H9 (cell line): ENCODE results near the gene SPRED1. TPM values are rescaled to one million over a fixed set of nuclear protein-coding genes. Genes with fewer than 3 reads are reported as not detected.

Experiments used
- DNase-seq: peaks from one replicate; pipeline ENCODE4 v3.0.0-alpha.2; 2017
- H2AFZ ChIP-seq: one replicate; pipeline ENCODE4 v1.6.1; 2013; ENCODE audit warnings: mild to moderate bottlenecking, low read length, control low read depth, moderate library complexity
- H2AK5ac ChIP-seq: 2 replicates; pipeline ENCODE4 v1.6.1; 2013; ENCODE audit warnings: low read length, control low read depth, mixed read lengths; ENCODE audit not compliant: insufficient read length
- H2BK120ac ChIP-seq: one replicate; pipeline ENCODE4 v1.6.1; 2013; ENCODE audit warnings: low read depth, mild to moderate bottlenecking, low read length, control low read depth, inconsistent platforms; ENCODE audit not compliant: poor library complexity, severe bottlenecking
- H2BK12ac ChIP-seq: 2 replicates; pipeline ENCODE4 v1.6.1; 2013; ENCODE audit warnings: low read length, control low read depth, mixed read lengths, low read depth; ENCODE audit not compliant: insufficient read length
- H2BK15ac ChIP-seq: 2 replicates; pipeline ENCODE4 v1.6.1; 2013; ENCODE audit warnings: low read depth, low read length, control low read depth
- H2BK20ac ChIP-seq: one replicate; pipeline ENCODE4 v1.6.1; 2013; ENCODE audit warnings: low read depth, mild to moderate bottlenecking, low read length, control low read depth, inconsistent platforms; ENCODE audit not compliant: poor library complexity, severe bottlenecking
- H2BK5ac ChIP-seq: 2 replicates; pipeline ENCODE4 v1.6.1; 2013; ENCODE audit warnings: low read length, control low read depth, mixed read lengths; ENCODE audit not compliant: insufficient read length
- H3K14ac ChIP-seq: 2 replicates; pipeline ENCODE4 v1.6.1; 2013; ENCODE audit warnings: low read length, control low read depth; ENCODE audit not compliant: insufficient read depth
- H3K18ac ChIP-seq: 2 replicates; pipeline ENCODE4 v1.6.1; 2013; ENCODE audit warnings: low read depth, mild to moderate bottlenecking, mixed read lengths, low read length, control low read depth; ENCODE audit not compliant: insufficient read length
- H3K23ac ChIP-seq: 2 replicates; pipeline ENCODE4 v1.6.1; 2013; ENCODE audit warnings: low read length, control low read depth, mixed read lengths, low read depth; ENCODE audit not compliant: insufficient read length
- H3K23me2 ChIP-seq: 2 replicates; pipeline ENCODE4 v1.6.1; 2013; ENCODE audit warnings: low read depth, mild to moderate bottlenecking, mixed read lengths, low read length, control low read depth; ENCODE audit not compliant: insufficient read length, poor library complexity, severe bottlenecking
- H3K27ac ChIP-seq: 2 replicates; pipeline ENCODE4 v1.5.1; 2013; ENCODE audit warnings: low read length, control low read depth, mixed read lengths, low read depth; ENCODE audit not compliant: insufficient read length
- H3K27me3 ChIP-seq: 2 replicates; pipeline ENCODE4 v1.6.1; 2013; ENCODE audit warnings: low read length, control low read depth, inconsistent platforms; ENCODE audit not compliant: insufficient read depth
- H3K4ac ChIP-seq: 2 replicates; pipeline ENCODE4 v1.6.1; 2013; ENCODE audit warnings: low read depth, mild to moderate bottlenecking, control low read depth, inconsistent platforms, low read length, moderate library complexity
- H3K4me1 ChIP-seq: 2 replicates; pipeline ENCODE4 v1.6.1; 2013; ENCODE audit warnings: low read length, control low read depth, inconsistent platforms; ENCODE audit not compliant: insufficient read depth
- H3K4me2 ChIP-seq: 2 replicates; pipeline ENCODE4 v1.6.1; 2013; ENCODE audit warnings: low read length, control low read depth, mixed read lengths; ENCODE audit not compliant: insufficient read length, insufficient read depth
- H3K56ac ChIP-seq: 2 replicates; pipeline ENCODE4 v1.6.1; 2013; ENCODE audit warnings: low read depth, mild to moderate bottlenecking, mixed read lengths, low read length, control low read depth; ENCODE audit not compliant: insufficient read length
- H3K79me1 ChIP-seq: 2 replicates; pipeline ENCODE4 v1.6.1; 2013; ENCODE audit warnings: low read depth, mild to moderate bottlenecking, moderate library complexity, low read length, control low read depth, inconsistent platforms; ENCODE audit not compliant: insufficient read depth, poor library complexity, severe bottlenecking
- H3K79me2 ChIP-seq: 2 replicates; pipeline ENCODE4 v1.6.1; 2013; ENCODE audit warnings: low read length, control low read depth, inconsistent platforms; ENCODE audit not compliant: insufficient read depth
- H3K9ac ChIP-seq: 2 replicates; pipeline ENCODE4 v1.6.1; 2013; ENCODE audit warnings: low read length, control low read depth, mixed read lengths; ENCODE audit not compliant: insufficient read length; ENCODE audit errors: extremely low read depth
- H3K9me3 ChIP-seq: one replicate; pipeline ENCODE4 v1.6.1; 2013; ENCODE audit warnings: low read depth, low read length, inconsistent platforms; ENCODE audit not compliant: control insufficient read depth
- H3T11ph ChIP-seq: one replicate; pipeline ENCODE4 v1.6.1; 2013; ENCODE audit warnings: mild to moderate bottlenecking, low read length, control low read depth, inconsistent platforms
- H4K20me1 ChIP-seq: one replicate; pipeline ENCODE4 v1.6.1; 2013; ENCODE audit not compliant: control insufficient read depth, insufficient read length, insufficient read depth
- H4K5ac ChIP-seq: 2 replicates; pipeline ENCODE4 v1.6.1; 2013; ENCODE audit warnings: low read depth, mild to moderate bottlenecking, mixed read lengths, low read length, control low read depth; ENCODE audit not compliant: insufficient read length
- H4K8ac ChIP-seq: replicated peaks from 2 replicates; pipeline ENCODE4 v1.6.1; 2013; ENCODE audit warnings: low read length, control low read depth, mixed read lengths, low read depth; ENCODE audit not compliant: insufficient read length
- H4K91ac ChIP-seq: 2 replicates; pipeline ENCODE4 v1.6.1; 2013; ENCODE audit warnings: low read depth, mild to moderate bottlenecking, moderate library complexity, mixed read lengths, low read length, control low read depth; ENCODE audit not compliant: insufficient read length
- H3K27ac Mint-ChIP-seq, 3 experiments: 2 replicates in 2 of 3; 3 replicates in 1 of 3; pipeline ENCODE4 v1.8.0; 2020 to 2021; ENCODE audit warnings: mixed read lengths in 3 of 3, mild to moderate bottlenecking in 1 of 3, moderate library complexity in 1 of 3
- H3K27me3 Mint-ChIP-seq: 2 replicates; pipeline ENCODE4 v1.8.0; 2021; ENCODE audit warnings: low read depth, mild to moderate bottlenecking, moderate library complexity, mixed read lengths
- H3K36me3 Mint-ChIP-seq, 3 experiments: 2 replicates in 2 of 3; 3 replicates in 1 of 3; pipeline ENCODE4 v1.8.0; 2020 to 2021; ENCODE audit warnings: low read depth in 3 of 3, mixed read lengths in 3 of 3; ENCODE audit not compliant: insufficient read depth in 1 of 3
- H3K4me1 Mint-ChIP-seq, 2 experiments: 2 replicates each; pipeline ENCODE4 v1.8.0; 2020; ENCODE audit warnings: mixed read lengths in 2 of 2
- H3K4me3 Mint-ChIP-seq, 2 experiments: 2 replicates in 1 of 2; 3 replicates in 1 of 2; pipeline ENCODE4 v1.8.0; 2020 to 2021; ENCODE audit warnings: mild to moderate bottlenecking in 2 of 2, mixed read lengths in 2 of 2, moderate library complexity in 1 of 2
- H3K9me3 Mint-ChIP-seq, 2 experiments: 2 replicates in 1 of 2; 3 replicates in 1 of 2; pipeline ENCODE4 v1.8.0; 2020; ENCODE audit warnings: mild to moderate bottlenecking in 2 of 2, mixed read lengths in 2 of 2, moderate library complexity in 1 of 2
- WGBS: extraction: QIAGEN DNeasy Blood & Tissue Kit; methylation state at CpG from one replicate; pipeline ENCODE4 v1.1.7; 2013; ENCODE audit warnings: missing lambda C conversion rate, low lambda C conversion rate, mixed read lengths; ENCODE audit not compliant: insufficient read length; ENCODE audit errors: extremely low coverage; 5-methylcytosine and 5-hydroxymethylcytosine counted together
- total RNA-seq: library from RNA; stranded (reverse); gene quantifications from 2 replicates; pipeline ENCODE4 v1.2.1, GENCODE V29; 2021
- TF ChIP-seq, protein P1 (sequence below): fragments of 200-600 bp; sonication (generic); conservative IDR thresholded peaks from 3 replicates; pipeline ENCODE4 v1.8.0; 2021; ENCODE audit warnings: antibody characterized with exemption, mild to moderate bottlenecking

Gene SPRED1
- total RNA-seq, 1 experiment from 2014 or later, result 41.0 TPM

- Histone ChIP-seq H3K56ac (no peak overlapping the region), H3K23me2 (no peaks in the 10 kb centered on the region), H2BK15ac (no peak overlapping the region), H2BK5ac (no peak overlapping the region), H3K79me2 (no peaks in the 10 kb centered on the region; the same call in 1 of the 2 replicates), H3K9ac (no peak overlapping the region), H3K14ac (no peak overlapping the region), H4K20me1 (no peaks in the 10 kb centered on the region), H2AFZ (no peak overlapping the region), H3T11ph (no peak overlapping the region), H4K5ac (no peak overlapping the region), H4K91ac (no peak overlapping the region), H3K27me3 (no peaks in the 10 kb centered on the region), H2BK120ac (no peak overlapping the region), H3K79me1 (no peaks in the 10 kb centered on the region), H3K27ac (no peak overlapping the region), H4K8ac (no peak overlapping the region), H2BK20ac (no peak overlapping the region), H3K4me1 (no peaks in the 10 kb centered on the region; the same call in 1 of the 2 replicates), H3K18ac (no peak overlapping the region), H3K4me2 (no peak overlapping the region), H2AK5ac (no peak overlapping the region), H3K23ac (no peak overlapping the region), H3K9me3 (no peaks in the 10 kb centered on the region), H2BK12ac (no peak overlapping the region), H3K4ac (no peak overlapping the region)
- no peak overlapping the region for H3K4me3 Mint-ChIP-seq
- WGBS, result no CpG with 5 or more reads among the region's 7 CpGs
- no peak for DNase-seq
- no peaks in the 10 kb centered on the region for H3K27me3 Mint-ChIP-seq
- H3K27ac Mint-ChIP-seq, result no peak overlapping the region
- TF ChIP-seq, protein P1, sequence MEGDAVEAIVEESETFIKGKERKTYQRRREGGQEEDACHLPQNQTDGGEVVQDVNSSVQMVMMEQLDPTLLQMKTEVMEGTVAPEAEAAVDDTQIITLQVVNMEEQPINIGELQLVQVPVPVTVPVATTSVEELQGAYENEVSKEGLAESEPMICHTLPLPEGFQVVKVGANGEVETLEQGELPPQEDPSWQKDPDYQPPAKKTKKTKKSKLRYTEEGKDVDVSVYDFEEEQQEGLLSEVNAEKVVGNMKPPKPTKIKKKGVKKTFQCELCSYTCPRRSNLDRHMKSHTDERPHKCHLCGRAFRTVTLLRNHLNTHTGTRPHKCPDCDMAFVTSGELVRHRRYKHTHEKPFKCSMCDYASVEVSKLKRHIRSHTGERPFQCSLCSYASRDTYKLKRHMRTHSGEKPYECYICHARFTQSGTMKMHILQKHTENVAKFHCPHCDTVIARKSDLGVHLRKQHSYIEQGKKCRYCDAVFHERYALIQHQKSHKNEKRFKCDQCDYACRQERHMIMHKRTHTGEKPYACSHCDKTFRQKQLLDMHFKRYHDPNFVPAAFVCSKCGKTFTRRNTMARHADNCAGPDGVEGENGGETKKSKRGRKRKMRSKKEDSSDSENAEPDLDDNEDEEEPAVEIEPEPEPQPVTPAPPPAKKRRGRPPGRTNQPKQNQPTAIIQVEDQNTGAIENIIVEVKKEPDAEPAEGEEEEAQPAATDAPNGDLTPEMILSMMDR, result no peak
- H3K4me1 Mint-ChIP-seq, result peaks cover 4 to 6% of the 10 kb centered on the region in 2 experiments; a peak in 1 of 4 replicates
- H3K36me3 Mint-ChIP-seq, result peaks cover 19 to 49% (median 31%) of the 10 kb centered on the region in 3 experiments; a peak in 6 of 7 replicates
- no peaks in the 10 kb centered on the region for H3K9me3 Mint-ChIP-seq
Observed at GRCh38 chr15:38324939-38325647, 72.5 kb downstream of the SPRED1 start.
